ENCODE measurements around the gene BABAM2. TPM values are rescaled to one million over a fixed set of nuclear protein-coding genes. Genes with fewer than 3 reads are reported as not detected.

The BABAM2 gene
- 33.0 to 34.0 TPM (median 33.9 TPM) in 3 replicates for total RNA-seq
- long read RNA-seq, transcript BABAM2-203 (13 exons, 1,686 nt): minor isoform, 5 of 63 reads
- long read RNA-seq, transcript BABAM2-204 (12 exons, 1,657 nt): major isoform, 34 of 63 reads
- long read RNA-seq, transcript BABAM2-202 (13 exons, 1,852 nt): minor isoform, 6 of 63 reads
- long read RNA-seq, partial matches to known transcripts: 2 of 63 reads
- long read RNA-seq, other reads (novel, unspliced or antisense): 13 of 63 reads

- no peaks in the 10 kb centered on the region for H3K9me3 Mint-ChIP-seq (ENCODE audit: low read depth)
- H3K4me1 Mint-ChIP-seq (ENCODE audit: low read depth): peaks cover 66% of the 10 kb centered on the region
- no peaks in the 10 kb centered on the region for H3K36me3 Mint-ChIP-seq (ENCODE audit: low read depth)
- peak within 1 kb of the TSS; percentile 100 for H3K27ac Mint-ChIP-seq (ENCODE audit: unreplicated experiment)
- H3K27me3 Mint-ChIP-seq (ENCODE audit: low read depth): no peaks in the 10 kb centered on the region
- TF ChIP-seq, protein P1, sequence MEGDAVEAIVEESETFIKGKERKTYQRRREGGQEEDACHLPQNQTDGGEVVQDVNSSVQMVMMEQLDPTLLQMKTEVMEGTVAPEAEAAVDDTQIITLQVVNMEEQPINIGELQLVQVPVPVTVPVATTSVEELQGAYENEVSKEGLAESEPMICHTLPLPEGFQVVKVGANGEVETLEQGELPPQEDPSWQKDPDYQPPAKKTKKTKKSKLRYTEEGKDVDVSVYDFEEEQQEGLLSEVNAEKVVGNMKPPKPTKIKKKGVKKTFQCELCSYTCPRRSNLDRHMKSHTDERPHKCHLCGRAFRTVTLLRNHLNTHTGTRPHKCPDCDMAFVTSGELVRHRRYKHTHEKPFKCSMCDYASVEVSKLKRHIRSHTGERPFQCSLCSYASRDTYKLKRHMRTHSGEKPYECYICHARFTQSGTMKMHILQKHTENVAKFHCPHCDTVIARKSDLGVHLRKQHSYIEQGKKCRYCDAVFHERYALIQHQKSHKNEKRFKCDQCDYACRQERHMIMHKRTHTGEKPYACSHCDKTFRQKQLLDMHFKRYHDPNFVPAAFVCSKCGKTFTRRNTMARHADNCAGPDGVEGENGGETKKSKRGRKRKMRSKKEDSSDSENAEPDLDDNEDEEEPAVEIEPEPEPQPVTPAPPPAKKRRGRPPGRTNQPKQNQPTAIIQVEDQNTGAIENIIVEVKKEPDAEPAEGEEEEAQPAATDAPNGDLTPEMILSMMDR (IDR thresholded peaks at IDR 0.05): no peak
- DNase-seq (ENCODE audit: low spot score): peak; percentile 95
- H3K4me3 Mint-ChIP-seq (ENCODE audit: unreplicated experiment): peak within 1 kb of the TSS; percentile 98
These were observed at the start of gene BABAM2, which contains the start of gene RBKS for GRCh38 chr2:27890146-27890923. TSS of gene BABAM2 (plus strand) at chr2:27890729. CDS start at chr2:27894557, 3,828 bp downstream. TSS of gene RBKS (minus strand) at chr2:27890387. CDS start at chr2:27890345, 42 bp downstream.

- peaks cover 2% of the 10 kb centered on the region for H3K27me3 Mint-ChIP-seq (ENCODE audit: low read depth)
- H3K36me3 Mint-ChIP-seq (ENCODE audit: low read depth): no peaks in the 10 kb centered on the region
- H3K9me3 Mint-ChIP-seq (ENCODE audit: low read depth): no peaks in the 10 kb centered on the region
- DNase-seq (ENCODE audit: low spot score): no peak
- no peak overlapping the region for H3K27ac Mint-ChIP-seq (ENCODE audit: unreplicated experiment)
- TF ChIP-seq, protein P1 (IDR thresholded peaks at IDR 0.05): no peak
- H3K4me1 Mint-ChIP-seq (ENCODE audit: low read depth): peaks cover 10% of the 10 kb centered on the region
- no peak overlapping the region for H3K4me3 Mint-ChIP-seq (ENCODE audit: unreplicated experiment)
These were observed 47.6 kb upstream of the BABAM2 start for GRCh38 chr2:27842894-27843293.

GRCh38 chr2:27843992-27844391, 46.5 kb upstream of the BABAM2 start:
- peaks cover 10% of the 10 kb centered on the region for H3K4me1 Mint-ChIP-seq (ENCODE audit: low read depth)
- DNase-seq (ENCODE audit: low spot score): no peak
- TF ChIP-seq, protein P1 (IDR thresholded peaks at IDR 0.05): no peak
- H3K4me3 Mint-ChIP-seq (ENCODE audit: unreplicated experiment): no peak overlapping the region
- H3K9me3 Mint-ChIP-seq (ENCODE audit: low read depth): no peaks in the 10 kb centered on the region
- no peak overlapping the region for H3K27ac Mint-ChIP-seq (ENCODE audit: unreplicated experiment)
- peaks cover 2% of the 10 kb centered on the region for H3K27me3 Mint-ChIP-seq (ENCODE audit: low read depth)
- no peaks in the 10 kb centered on the region for H3K36me3 Mint-ChIP-seq (ENCODE audit: low read depth)

DNA sequence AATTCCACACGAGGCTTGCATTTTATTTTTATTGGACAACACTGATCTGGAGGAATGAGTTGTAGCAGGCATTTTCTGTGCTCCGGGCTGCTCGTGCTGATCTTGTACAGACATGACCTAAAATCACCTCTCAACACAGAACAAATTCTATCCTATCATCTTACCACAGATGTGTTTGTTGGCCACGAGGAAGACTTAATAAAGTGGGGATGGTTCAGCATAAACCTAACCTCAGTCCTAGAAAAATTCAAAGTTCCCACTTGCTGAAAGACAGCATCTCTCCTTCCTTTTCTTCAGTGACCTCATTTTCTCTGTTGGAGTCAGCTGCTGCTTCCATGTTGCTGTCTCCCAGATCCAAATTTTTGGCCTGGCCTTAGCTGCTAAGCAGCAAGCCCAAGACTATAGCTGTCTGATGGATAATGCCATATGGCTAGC, 45.7 kb upstream of the BABAM2 start:
- Mint-ChIP-seq H3K27ac (ENCODE audit: unreplicated experiment) (peak overlapping the region; percentile 60), H3K27me3 (ENCODE audit: low read depth) (peaks cover 2% of the 10 kb centered on the region), H3K36me3 (ENCODE audit: low read depth) (no peaks in the 10 kb centered on the region), H3K4me1 (ENCODE audit: low read depth) (peaks cover 10% of the 10 kb centered on the region), H3K4me3 (ENCODE audit: unreplicated experiment) (no peak overlapping the region), H3K9me3 (ENCODE audit: low read depth) (no peaks in the 10 kb centered on the region)
- no peak for DNase-seq (ENCODE audit: low spot score)
- TF ChIP-seq, protein P1 (IDR thresholded peaks at IDR 0.05): no peak

DNA sequence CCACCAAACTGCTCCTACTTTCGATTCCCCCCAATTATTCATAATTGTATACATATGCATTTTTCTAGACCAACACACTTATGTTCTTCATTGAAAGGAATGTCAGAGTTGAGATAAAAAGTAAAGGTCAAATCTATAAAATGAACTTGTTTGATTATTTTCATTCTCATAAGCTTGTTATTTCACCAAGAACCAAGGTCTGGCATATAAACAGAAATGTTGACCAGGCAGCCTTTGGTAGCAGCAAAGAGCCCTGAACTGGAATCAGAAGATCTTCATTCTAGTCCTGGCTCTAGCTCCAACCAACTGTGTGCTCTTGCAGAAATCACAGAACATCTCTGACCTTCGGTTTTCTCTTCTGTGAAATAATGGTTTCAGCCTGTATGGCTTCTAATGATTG, 43.2 kb upstream of the BABAM2 start:
- DNase-seq (ENCODE audit: low spot score): no peak
- no peak overlapping the region for H3K27ac Mint-ChIP-seq (ENCODE audit: unreplicated experiment)
- H3K4me1 Mint-ChIP-seq (ENCODE audit: low read depth): peaks cover 10% of the 10 kb centered on the region
- no peaks in the 10 kb centered on the region for H3K27me3 Mint-ChIP-seq (ENCODE audit: low read depth)
- no peak overlapping the region for H3K4me3 Mint-ChIP-seq (ENCODE audit: unreplicated experiment)
- no peaks in the 10 kb centered on the region for H3K9me3 Mint-ChIP-seq (ENCODE audit: low read depth)
- H3K36me3 Mint-ChIP-seq (ENCODE audit: low read depth): peaks cover 2% of the 10 kb centered on the region
- TF ChIP-seq, protein P1 (IDR thresholded peaks at IDR 0.05): no peak
